Measurements from ENCODE around the gene IGSF22. TPM values are rescaled to one million over a fixed set of nuclear protein-coding genes. Genes with fewer than 3 reads are reported as not detected.
"Not testable (repeated sequence)": the region's sequence is repeated elsewhere in the genome, so short reads cannot be mapped to it uniquely, and the experiment has no call there.

Gene IGSF22
- total and polyA plus RNA-seq, 8 donors = 0.16 to 1.2 (median 0.69) TPM

- no peak for ATAC-seq
- no peaks in the 10 kb centered on the region for H3K27me3 ChIP-seq
- no peak for DNase-seq
- H3K4me3 ChIP-seq = no peak overlapping the region
- no peak for TF ChIP-seq CTCF (IDR thresholded peaks at IDR 0.05)
- 92 to 93% methylated on average over 3 of the region's 3 CpGs for WGBS, 2 donors
- no peak for FAIRE-seq
- H3K9me3 ChIP-seq = no peaks in the 10 kb centered on the region
- intact Hi-C loops (cut with DNase I) = no loop called here
- H3K4me1 ChIP-seq = no peaks in the 10 kb centered on the region
- no peak overlapping the region for H3K27ac ChIP-seq
- H3K36me3 ChIP-seq = no peaks in the 10 kb centered on the region
Measured at GRCh38 chr11:18677560-18677959, 48.4 kb downstream of the IGSF22 start.

DNA sequence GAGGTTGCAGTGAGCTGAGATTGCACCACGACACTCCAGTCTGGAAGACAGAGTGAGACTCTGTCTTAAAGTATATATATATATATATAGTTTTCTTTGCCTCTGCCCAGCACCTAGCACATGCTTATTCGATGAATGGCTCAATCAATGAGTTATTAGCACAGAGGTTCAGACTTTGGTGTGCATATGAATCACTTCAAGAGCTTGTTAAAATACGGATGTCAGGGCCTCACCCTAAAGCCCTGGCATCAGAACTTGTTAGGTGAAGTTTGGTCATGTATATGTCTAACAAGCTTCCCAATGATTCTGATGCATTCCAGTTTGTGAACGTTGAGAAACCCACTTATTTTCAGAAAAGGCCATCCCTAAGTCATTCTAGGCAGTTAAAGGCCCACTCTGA lies 49.2 kb downstream of the IGSF22 start:
- no peak for FAIRE-seq
- intact Hi-C loops (cut with DNase I) = no loop called here

DNA sequence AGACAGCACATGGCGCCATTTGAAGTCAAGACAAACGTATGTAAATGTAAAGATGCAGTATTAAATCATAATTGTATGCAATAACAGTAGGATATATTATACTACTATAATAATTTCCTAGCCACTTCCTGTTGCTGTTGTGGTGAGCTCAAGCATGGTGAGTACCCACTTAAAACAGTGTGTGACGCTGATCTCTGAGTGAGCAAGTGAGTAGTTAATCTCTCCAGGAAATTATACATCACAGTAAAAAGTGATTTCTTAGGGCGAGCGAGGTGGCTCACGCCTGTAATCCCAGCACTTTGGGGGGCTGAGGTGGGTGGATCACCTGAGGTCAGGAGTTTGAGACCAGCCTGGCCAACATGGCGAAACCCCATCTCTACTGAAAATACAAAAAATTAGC lies 53.8 kb downstream of the IGSF22 start:
- H3K4me1 ChIP-seq = peaks cover 0 to 20% (median 0%) of the 10 kb centered on the region in 3 donors
- H3K9me3 ChIP-seq; DNase-seq; intact Hi-C loops (cut with DNase I); H3K27ac ChIP-seq; H3K4me3 ChIP-seq; FAIRE-seq; ATAC-seq; H3K36me3 ChIP-seq; H3K27me3 ChIP-seq: not testable (repeated sequence)
- WGBS, 2 donors = 83 to 93% methylated on average over 7 of the region's 7 CpGs

More for the DNA sequence above, 49.2 kb downstream of the IGSF22 start:
- Histone ChIP-seq H3K4me1 (no peaks in the 10 kb centered on the region), H3K36me3 (no peaks in the 10 kb centered on the region), H3K27ac (no peak overlapping the region), H3K9me3 (no peaks in the 10 kb centered on the region), H3K27me3 (no peaks in the 10 kb centered on the region), H3K4me3 (no peak overlapping the region)
- DNase-seq = no peak
- ATAC-seq = no peak
- no peak for TF ChIP-seq CTCF (IDR thresholded peaks at IDR 0.05)
- WGBS, 2 donors = 61 to 83% methylated on average over 4 of the region's 4 CpGs

- peaks cover 0 to 26% (median 0%) of the 10 kb centered on the region in 3 donors for H3K4me1 ChIP-seq
- 73 to 74% methylated on average over 2 of the region's 2 CpGs for WGBS, 2 donors
- H3K36me3 ChIP-seq = no peaks in the 10 kb centered on the region
- no peaks in the 10 kb centered on the region for H3K9me3 ChIP-seq
- FAIRE-seq (no peak), DNase-seq (no peak), ATAC-seq (no peak)
- no peaks in the 10 kb centered on the region for H3K27me3 ChIP-seq
- no peak overlapping the region for H3K4me3 ChIP-seq
- H3K27ac ChIP-seq = no peak overlapping the region
- intact Hi-C loops (cut with DNase I) = no loop called here
- no peak for TF ChIP-seq CTCF (IDR thresholded peaks at IDR 0.05)
Measured at GRCh38 chr11:18671246-18671645, 54.7 kb downstream of the IGSF22 start.

DNA sequence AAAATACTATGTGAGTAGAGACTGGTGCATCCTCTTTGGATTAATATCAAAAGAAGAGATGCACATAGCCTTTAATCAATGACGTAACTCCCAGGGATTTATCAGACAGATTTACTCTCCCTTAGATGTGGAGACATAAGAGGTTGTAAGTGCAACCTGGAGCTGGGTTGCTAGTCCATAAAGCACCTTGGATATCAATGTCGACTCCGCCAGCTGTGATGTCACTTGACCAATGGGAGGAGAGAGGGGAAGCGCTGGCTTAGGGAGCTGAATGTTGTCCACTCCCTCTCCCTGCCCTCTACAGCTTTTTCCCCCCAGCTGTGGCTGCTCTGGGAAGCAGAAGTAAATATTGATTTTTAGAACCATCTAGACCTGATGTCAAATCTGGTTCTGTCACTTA lies 56.3 kb downstream of the IGSF22 start:
- DNase-seq = peak in 2 of 6 donors; percentile 13 to 40
- peak; percentile 15 to 77 (median 68) for ATAC-seq
- no peak overlapping the region for H3K4me3 ChIP-seq
- H3K27me3 ChIP-seq = no peaks in the 10 kb centered on the region
- intact Hi-C loops (cut with DNase I) = no loop called here
- no peaks in the 10 kb centered on the region for H3K9me3 ChIP-seq
- TF ChIP-seq CTCF (IDR thresholded peaks at IDR 0.05) = no peak
- WGBS, 2 donors = 39 to 46% methylated on average over 4 of the region's 4 CpGs
- FAIRE-seq = no peak
- H3K4me1 ChIP-seq = peaks cover 0 to 26% (median 0%) of the 10 kb centered on the region in 3 donors
- peak overlapping the region in 2 of 4 donors; percentile 33 for H3K27ac ChIP-seq
- H3K36me3 ChIP-seq = no peaks in the 10 kb centered on the region
